A673 (cell line): ENCODE results near the gene EXOC2. TPM values are rescaled to one million over a fixed set of nuclear protein-coding genes. Genes with fewer than 3 reads are reported as not detected.

Source experiments
- BruUV-seq: library from RNA; stranded (reverse); fragments of 400-500 nt; replicated peaks from 2 replicates; lab custom pipeline; 2021; lab: Mats Ljungman, UMichigan
- CTCF ChIA-PET: fragments of 300-600 bp; sonication (Branson Sonifier 250); formaldehyde crosslinking; loops from one replicate; lab custom pipeline; 2022; ENCODE audit warnings: antibody characterized with exemption; lab: Charles Lee
- POLR2A ChIA-PET: fragments of 300-600 bp; sonication (Branson Sonifier 250); formaldehyde crosslinking; loops from one replicate; lab custom pipeline; 2022; ENCODE audit warnings: antibody characterized with exemption; ENCODE audit not compliant: low non-redundant PET; lab: Charles Lee
- DNase-seq: peaks from one replicate; pipeline ENCODE4 v3.0.0-alpha.2; 2015; ENCODE audit warnings: low spot score
- H3K27ac ChIP-seq: fragments of 200-600 bp; sonication (generic); 2 replicates; pipeline ENCODE4 v1.5.1; 2016; ENCODE audit warnings: mixed run types, low read depth, mild to moderate bottlenecking, mixed read lengths, antibody characterized with exemption, low read length; ENCODE audit not compliant: poor library complexity, severe bottlenecking
- H3K27me3 ChIP-seq: fragments of 200-600 bp; sonication (generic); replicated peaks from 2 replicates; pipeline ENCODE4 v1.6.1; 2017; ENCODE audit warnings: mixed run types, low read depth, mild to moderate bottlenecking, mixed read lengths, antibody characterized with exemption, low read length; ENCODE audit not compliant: insufficient read depth, poor library complexity
- H3K36me3 ChIP-seq: fragments of 200-600 bp; sonication (generic); 2 replicates; pipeline ENCODE4 v1.6.1; 2016; ENCODE audit warnings: mixed run types, mild to moderate bottlenecking, mixed read lengths, antibody characterized with exemption, low read length; ENCODE audit not compliant: insufficient read depth, poor library complexity, severe bottlenecking
- H3K4me1 ChIP-seq: fragments of 200-600 bp; sonication (generic); 2 replicates; pipeline ENCODE4 v1.6.1; 2017; ENCODE audit warnings: mixed run types, mild to moderate bottlenecking, mixed read lengths, antibody characterized with exemption, low read length; ENCODE audit not compliant: insufficient read depth, poor library complexity, severe bottlenecking
- H3K4me3 ChIP-seq: fragments of 200-600 bp; sonication (generic); 2 replicates; pipeline ENCODE4 v1.5.1; 2016; ENCODE audit warnings: low read depth, mixed run types, mild to moderate bottlenecking, mixed read lengths, low read length; ENCODE audit not compliant: poor library complexity, severe bottlenecking
- H3K9me3 ChIP-seq: fragments of 200-600 bp; sonication (generic); 2 replicates; pipeline ENCODE4 v1.6.1; 2016; ENCODE audit warnings: mixed run types, low read depth, mild to moderate bottlenecking, mixed read lengths, antibody characterized with exemption, low read length; ENCODE audit not compliant: poor library complexity, severe bottlenecking
- EZH2 ChIP-seq: fragments of 200-600 bp; sonication (generic); IDR thresholded peaks from 2 replicates; pipeline ENCODE4 v1.6.1; 2017; ENCODE audit warnings: borderline replicate concordance, low read depth, mild to moderate bottlenecking, mixed read lengths, antibody characterized with exemption, low read length; ENCODE audit not compliant: poor library complexity, severe bottlenecking
- intact Hi-C: fragments of 100-400 bp; cut with micrococcal nuclease; formaldehyde crosslinking; loops from one replicate; pipeline ENCODE4 v1.10.0; 2022; ENCODE audit not compliant: unreplicated experiment
- total RNA-seq: library from RNA; stranded (reverse); gene quantifications from 2 replicates; pipeline ENCODE4 v1.2.3, GENCODE V29; 2021
- TF ChIP-seq, protein P1 (sequence below): fragments of 300-800, 200-600 bp; sonication (generic); conservative IDR thresholded peaks from 2 replicates; pipeline ENCODE4 v1.5.1; 2017; ENCODE audit warnings: low read depth, mild to moderate bottlenecking, antibody characterized with exemption, low read length, moderate library complexity, mixed read lengths

EXOC2 gene
- total RNA-seq, 1 experiment from 2014 or later, result 22.4 TPM

DNA sequence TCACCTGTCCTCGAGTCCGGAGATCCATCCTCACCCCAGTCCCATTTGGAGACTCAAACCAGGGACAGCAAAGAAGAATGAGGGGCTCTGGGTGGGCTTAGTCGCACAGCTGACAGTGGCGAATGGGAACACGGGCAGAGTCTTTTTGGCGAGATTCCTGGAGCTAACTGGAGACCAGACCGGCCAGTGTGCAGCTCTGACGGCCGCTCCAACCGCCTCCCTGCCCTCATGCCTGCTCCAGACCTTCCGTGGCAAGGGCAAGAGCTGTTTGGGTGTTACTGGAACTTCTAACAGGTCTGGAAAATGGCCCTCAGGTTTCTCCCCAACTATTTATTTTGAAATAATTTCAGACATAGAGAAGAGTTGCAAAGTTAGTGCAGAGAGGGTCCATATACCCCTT lies 225.8 kb downstream of the EXOC2 start:
- Histone ChIP-seq H3K36me3 (no peaks in the 10 kb centered on the region), H3K9me3 (no peaks in the 10 kb centered on the region), H3K4me3 (no peak overlapping the region), H3K4me1 (no peaks in the 10 kb centered on the region), H3K27me3 (peaks cover 16% of the 10 kb centered on the region), H3K27ac (no peak overlapping the region)
- BruUV-seq, result no TSS peak
- POLR2A ChIA-PET, result no interaction called here
- CTCF ChIA-PET, result no interaction called here
- no peak for DNase-seq
- intact Hi-C loops, result no loop called here
- TF ChIP-seq EZH2, result no peak
- TF ChIP-seq, protein P1, sequence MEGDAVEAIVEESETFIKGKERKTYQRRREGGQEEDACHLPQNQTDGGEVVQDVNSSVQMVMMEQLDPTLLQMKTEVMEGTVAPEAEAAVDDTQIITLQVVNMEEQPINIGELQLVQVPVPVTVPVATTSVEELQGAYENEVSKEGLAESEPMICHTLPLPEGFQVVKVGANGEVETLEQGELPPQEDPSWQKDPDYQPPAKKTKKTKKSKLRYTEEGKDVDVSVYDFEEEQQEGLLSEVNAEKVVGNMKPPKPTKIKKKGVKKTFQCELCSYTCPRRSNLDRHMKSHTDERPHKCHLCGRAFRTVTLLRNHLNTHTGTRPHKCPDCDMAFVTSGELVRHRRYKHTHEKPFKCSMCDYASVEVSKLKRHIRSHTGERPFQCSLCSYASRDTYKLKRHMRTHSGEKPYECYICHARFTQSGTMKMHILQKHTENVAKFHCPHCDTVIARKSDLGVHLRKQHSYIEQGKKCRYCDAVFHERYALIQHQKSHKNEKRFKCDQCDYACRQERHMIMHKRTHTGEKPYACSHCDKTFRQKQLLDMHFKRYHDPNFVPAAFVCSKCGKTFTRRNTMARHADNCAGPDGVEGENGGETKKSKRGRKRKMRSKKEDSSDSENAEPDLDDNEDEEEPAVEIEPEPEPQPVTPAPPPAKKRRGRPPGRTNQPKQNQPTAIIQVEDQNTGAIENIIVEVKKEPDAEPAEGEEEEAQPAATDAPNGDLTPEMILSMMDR, result no peak

DNA sequence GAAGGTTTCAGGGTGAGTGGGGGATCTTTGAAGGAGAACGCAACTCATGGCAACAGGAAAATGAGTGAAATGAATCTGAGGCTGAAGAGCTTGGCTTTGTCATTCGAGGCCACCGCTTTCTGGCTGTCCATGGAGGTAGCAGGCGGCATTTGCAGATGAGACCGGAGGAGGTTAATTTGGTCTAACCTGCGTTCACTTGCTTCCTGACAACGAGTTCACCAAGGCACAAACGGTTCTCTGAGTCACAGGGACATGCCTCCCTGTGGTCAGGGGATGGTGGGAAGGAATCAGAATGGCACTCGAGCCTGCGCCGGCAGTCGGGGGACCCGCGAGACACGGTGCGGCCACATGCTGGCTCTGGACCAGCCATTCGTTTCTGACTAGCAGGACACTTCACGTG lies 226.4 kb downstream of the EXOC2 start:
- BruUV-seq, result no TSS peak
- no peak for TF ChIP-seq EZH2
- TF ChIP-seq, protein P1, result no peak
- no peak for DNase-seq
- Histone ChIP-seq H3K4me3 (no peak overlapping the region), H3K4me1 (no peaks in the 10 kb centered on the region), H3K27ac (no peak overlapping the region), H3K36me3 (no peaks in the 10 kb centered on the region), H3K9me3 (no peaks in the 10 kb centered on the region), H3K27me3 (peaks cover 22% of the 10 kb centered on the region)
- POLR2A ChIA-PET, result no interaction called here
- intact Hi-C loops, result no loop called here
- CTCF ChIA-PET, result no interaction called here

DNA sequence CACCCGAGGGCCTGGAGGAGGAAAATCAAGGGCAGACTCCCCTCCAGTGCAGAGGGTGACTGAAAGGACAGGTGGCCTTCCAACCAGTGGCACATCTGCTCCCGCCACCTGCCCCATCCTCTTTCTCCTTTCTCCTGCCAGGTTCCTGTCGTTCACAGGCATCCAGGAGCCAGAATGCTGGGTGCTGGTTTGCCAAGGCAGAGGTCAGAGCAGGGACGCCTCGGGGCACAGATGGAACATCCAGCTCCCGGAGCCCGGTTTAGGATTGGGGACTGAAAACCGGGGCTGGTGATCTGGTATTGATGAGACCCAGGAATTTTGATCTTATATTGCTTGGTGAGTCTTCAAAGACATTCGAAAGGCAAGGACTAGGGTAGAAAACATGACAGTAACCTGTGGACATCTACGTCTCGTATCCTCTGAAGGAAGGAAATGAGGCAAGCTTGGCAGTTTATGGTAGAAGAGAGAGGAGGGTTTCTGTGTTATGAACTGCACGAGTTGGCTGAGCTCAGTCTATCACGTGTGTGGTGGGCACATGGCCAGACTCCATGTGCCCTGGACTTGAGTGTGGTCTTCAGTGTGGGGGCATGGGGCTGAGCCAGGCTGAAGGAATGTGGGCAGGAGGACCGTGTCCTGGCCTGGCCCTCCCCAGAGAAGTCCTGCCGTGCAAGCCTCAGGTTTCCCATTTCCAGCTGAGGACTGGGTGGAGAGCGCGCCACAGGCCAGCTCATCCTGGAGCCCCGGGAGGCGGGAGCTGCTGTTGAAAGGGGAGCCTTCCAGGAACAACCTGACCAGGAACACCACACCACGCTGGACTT lies 227.2 kb downstream of the EXOC2 start:
- BruUV-seq, result no TSS peak
- CTCF ChIA-PET, result no interaction called here
- TF ChIP-seq, protein P1, result no peak
- DNase-seq, result no peak
- Histone ChIP-seq H3K27ac (no peak overlapping the region), H3K4me1 (no peaks in the 10 kb centered on the region), H3K9me3 (no peaks in the 10 kb centered on the region), H3K36me3 (no peaks in the 10 kb centered on the region), H3K4me3 (no peak overlapping the region), H3K27me3 (peaks cover 25% of the 10 kb centered on the region)
- POLR2A ChIA-PET, result no interaction called here
- intact Hi-C loops, result no loop called here
